ENCODE measurements around the gene RDH14.

- no peak for TF ChIP-seq EZH2 (IDR thresholded peaks at IDR 0.05; ENCODE audit: low read length, unreplicated experiment)
- no peak for TF ChIP-seq CTCF (conservative IDR thresholded peaks at IDR 0.05; ENCODE audit: low read depth, low read length)
- no peak for TF ChIP-seq EZH2phosphoT487 (IDR thresholded peaks at IDR 0.05; ENCODE audit: borderline replicate concordance, low read length)
These were observed 288 bp upstream of the RDH14 start for GRCh38 chr2:18560797-18561085.

All from PC-3 (cell line).